Measurements from ENCODE around the gene EHBP1. TPM values are rescaled to one million over a fixed set of nuclear protein-coding genes. Genes with fewer than 3 reads are reported as not detected.
"Not testable (repeated sequence)": the region's sequence is repeated elsewhere in the genome, so short reads cannot be mapped to it uniquely, and the experiment has no call there.

EHBP1 gene
- total and polyA plus RNA-seq, 2 experiments from 2014 or later, result 27.2 to 47.9 TPM

- Histone ChIP-seq H3K36me3 (ENCODE audit: insufficient read depth) (no peaks in the 10 kb centered on the region), H3F3A (replicated peaks; ENCODE audit: low read depth) (no peaks in the 10 kb centered on the region), H3K4me3 (no peak overlapping the region), H3K27ac (ENCODE audit: low read depth) (no peak overlapping the region), H3K4me2 (no peak overlapping the region), H3K9me2 (ENCODE audit: insufficient read depth) (no peaks in the 10 kb centered on the region), H4K20me1 (replicated peaks; ENCODE audit: insufficient read depth) (no peaks in the 10 kb centered on the region), H2AFZ (no peak overlapping the region), H3K79me2 (replicated peaks; ENCODE audit: insufficient read depth) (no peaks in the 10 kb centered on the region), H3K4me1 (ENCODE audit: insufficient read depth) (no peaks in the 10 kb centered on the region), H3K27me3 (ENCODE audit: insufficient read depth) (no peaks in the 10 kb centered on the region)
- Mint-ChIP-seq H3K27ac (no peak overlapping the region), H3K36me3 (ENCODE audit: low read depth) (no peaks in the 10 kb centered on the region), H3K4me3 (no peak overlapping the region), H3K9me3 (no peaks in the 10 kb centered on the region), H3K4me1 (no peaks in the 10 kb centered on the region), H3K27me3 (ENCODE audit: insufficient read depth, low read depth, poor library complexity) (peaks cover 4% of the 10 kb centered on the region)
- DNase-seq (ENCODE audit: low spot score) (no peak), ATAC-seq (no peak)
- no peak for TF ChIP-seq EZH2phosphoT487 (IDR thresholded peaks at IDR 0.05; ENCODE audit: unreplicated experiment)
- TF ChIP-seq, protein P1, sequence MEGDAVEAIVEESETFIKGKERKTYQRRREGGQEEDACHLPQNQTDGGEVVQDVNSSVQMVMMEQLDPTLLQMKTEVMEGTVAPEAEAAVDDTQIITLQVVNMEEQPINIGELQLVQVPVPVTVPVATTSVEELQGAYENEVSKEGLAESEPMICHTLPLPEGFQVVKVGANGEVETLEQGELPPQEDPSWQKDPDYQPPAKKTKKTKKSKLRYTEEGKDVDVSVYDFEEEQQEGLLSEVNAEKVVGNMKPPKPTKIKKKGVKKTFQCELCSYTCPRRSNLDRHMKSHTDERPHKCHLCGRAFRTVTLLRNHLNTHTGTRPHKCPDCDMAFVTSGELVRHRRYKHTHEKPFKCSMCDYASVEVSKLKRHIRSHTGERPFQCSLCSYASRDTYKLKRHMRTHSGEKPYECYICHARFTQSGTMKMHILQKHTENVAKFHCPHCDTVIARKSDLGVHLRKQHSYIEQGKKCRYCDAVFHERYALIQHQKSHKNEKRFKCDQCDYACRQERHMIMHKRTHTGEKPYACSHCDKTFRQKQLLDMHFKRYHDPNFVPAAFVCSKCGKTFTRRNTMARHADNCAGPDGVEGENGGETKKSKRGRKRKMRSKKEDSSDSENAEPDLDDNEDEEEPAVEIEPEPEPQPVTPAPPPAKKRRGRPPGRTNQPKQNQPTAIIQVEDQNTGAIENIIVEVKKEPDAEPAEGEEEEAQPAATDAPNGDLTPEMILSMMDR (conservative IDR thresholded peaks at IDR 0.05; ENCODE audit: low read depth in 2 of 2), result no peak
- TF ChIP-seq, protein P2, sequence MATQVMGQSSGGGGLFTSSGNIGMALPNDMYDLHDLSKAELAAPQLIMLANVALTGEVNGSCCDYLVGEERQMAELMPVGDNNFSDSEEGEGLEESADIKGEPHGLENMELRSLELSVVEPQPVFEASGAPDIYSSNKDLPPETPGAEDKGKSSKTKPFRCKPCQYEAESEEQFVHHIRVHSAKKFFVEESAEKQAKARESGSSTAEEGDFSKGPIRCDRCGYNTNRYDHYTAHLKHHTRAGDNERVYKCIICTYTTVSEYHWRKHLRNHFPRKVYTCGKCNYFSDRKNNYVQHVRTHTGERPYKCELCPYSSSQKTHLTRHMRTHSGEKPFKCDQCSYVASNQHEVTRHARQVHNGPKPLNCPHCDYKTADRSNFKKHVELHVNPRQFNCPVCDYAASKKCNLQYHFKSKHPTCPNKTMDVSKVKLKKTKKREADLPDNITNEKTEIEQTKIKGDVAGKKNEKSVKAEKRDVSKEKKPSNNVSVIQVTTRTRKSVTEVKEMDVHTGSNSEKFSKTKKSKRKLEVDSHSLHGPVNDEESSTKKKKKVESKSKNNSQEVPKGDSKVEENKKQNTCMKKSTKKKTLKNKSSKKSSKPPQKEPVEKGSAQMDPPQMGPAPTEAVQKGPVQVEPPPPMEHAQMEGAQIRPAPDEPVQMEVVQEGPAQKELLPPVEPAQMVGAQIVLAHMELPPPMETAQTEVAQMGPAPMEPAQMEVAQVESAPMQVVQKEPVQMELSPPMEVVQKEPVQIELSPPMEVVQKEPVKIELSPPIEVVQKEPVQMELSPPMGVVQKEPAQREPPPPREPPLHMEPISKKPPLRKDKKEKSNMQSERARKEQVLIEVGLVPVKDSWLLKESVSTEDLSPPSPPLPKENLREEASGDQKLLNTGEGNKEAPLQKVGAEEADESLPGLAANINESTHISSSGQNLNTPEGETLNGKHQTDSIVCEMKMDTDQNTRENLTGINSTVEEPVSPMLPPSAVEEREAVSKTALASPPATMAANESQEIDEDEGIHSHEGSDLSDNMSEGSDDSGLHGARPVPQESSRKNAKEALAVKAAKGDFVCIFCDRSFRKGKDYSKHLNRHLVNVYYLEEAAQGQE (IDR thresholded peaks at IDR 0.05; ENCODE audit: unreplicated experiment), result no peak
These were observed 368.5 kb downstream of the EHBP1 start for GRCh38 chr2:63073994-63074393.

- not testable (repeated sequence) for H3K4me1 ChIP-seq (ENCODE audit: insufficient read depth); H3K9me2 ChIP-seq (ENCODE audit: insufficient read depth); H3K27ac ChIP-seq (ENCODE audit: low read depth); H3K36me3 ChIP-seq (ENCODE audit: insufficient read depth); DNase-seq (ENCODE audit: low spot score); H3K4me3 ChIP-seq; ATAC-seq; H3K27ac Mint-ChIP-seq; H3K36me3 Mint-ChIP-seq (ENCODE audit: low read depth); H3K4me1 Mint-ChIP-seq; H4K20me1 ChIP-seq (replicated peaks; ENCODE audit: insufficient read depth); H3K4me3 Mint-ChIP-seq; H3K79me2 ChIP-seq (replicated peaks; ENCODE audit: insufficient read depth); H2AFZ ChIP-seq; H3K27me3 ChIP-seq (ENCODE audit: insufficient read depth); H3K27me3 Mint-ChIP-seq (ENCODE audit: insufficient read depth, low read depth, poor library complexity); H3F3A ChIP-seq (replicated peaks; ENCODE audit: low read depth); H3K9me3 Mint-ChIP-seq; H3K4me2 ChIP-seq
These were observed 368.9 kb downstream of the EHBP1 start for GRCh38 chr2:63074399-63074798.

Measured in GM23338 (cell line).